Activated CD4-positive, alpha-beta T cell treated with anti-CD3 and anti-CD28 coated beads for 1 hour (primary cell): ENCODE data around the gene IL12A.

Source experiments
- DNase-seq: peaks from one replicate; pipeline ENCODE4 v3.0.0-alpha.2; 2020

The IL12A gene

DNA sequence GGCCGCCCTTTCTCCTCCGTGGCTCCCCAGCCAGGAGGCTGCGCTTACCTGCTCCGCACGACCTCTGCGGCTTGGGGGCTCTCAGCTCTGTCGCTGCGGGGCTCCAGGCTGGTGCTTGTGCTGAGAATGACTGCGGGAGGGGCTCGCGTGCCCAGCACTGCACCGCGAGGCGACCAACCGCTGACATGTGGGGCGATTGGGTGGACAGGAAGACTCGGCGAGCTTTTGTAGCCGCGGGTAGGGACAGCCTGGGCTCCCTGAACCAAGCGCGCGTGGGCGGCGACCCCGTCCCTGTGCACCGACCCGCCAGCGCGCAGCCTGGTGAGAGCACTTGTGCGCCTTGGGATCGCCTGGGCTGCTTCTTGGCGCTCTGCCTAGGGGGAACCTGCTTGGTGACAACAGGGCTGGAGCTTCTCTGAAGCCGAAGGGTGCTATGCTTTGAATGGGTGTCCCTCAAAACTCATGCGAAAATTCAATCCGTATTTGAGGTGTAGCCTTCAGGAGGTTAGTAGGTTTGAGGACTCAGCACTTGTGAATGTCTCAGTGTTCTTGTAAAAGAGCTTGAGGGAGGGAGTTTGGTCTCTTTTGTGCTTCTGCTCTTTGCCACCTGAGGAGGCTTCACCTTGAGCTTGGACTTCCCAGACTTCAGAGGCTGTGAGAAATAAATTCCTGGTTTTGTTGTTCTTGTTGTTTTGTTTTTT is 50.4 kb downstream of the IL12A start:
- no peak for DNase-seq

DNA sequence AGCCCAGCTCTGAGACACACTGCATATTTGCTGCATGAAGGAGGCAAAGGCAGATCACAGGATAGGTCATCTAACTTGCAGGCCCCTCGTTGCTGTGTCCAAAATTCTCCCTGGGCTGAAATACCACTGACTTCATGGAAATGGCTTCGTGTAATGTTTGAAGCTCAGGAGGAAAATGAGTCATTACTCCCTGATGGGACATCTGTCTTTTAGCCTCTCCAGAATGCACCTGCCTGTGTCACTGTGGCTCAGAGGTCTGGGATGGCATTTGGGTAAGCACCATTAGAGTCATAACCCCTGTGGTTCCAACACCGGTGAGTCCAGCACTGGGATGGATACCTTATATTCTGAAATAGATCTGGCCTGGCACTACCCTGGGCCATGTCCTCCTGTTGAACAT is 51.5 kb downstream of the IL12A start:
- DNase-seq, result no peak

DNA sequence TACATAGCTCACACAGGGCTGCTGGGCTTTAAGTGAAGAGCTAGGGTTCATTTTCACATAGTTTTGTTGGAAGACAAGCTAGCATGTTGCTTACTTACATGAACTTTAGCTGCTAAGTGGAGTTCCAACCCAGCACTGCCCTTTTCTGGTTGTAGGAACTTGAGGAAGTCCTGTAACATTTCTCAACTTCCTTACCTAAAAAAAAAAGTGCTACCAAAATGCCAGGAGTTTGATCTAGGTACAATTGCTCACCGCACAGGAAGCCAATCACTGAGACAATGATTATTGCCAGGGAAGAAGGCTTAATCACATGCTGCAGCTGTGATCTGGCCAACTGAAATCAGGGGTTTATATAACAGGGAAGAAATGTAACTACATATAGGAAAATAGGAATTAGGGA is 52.8 kb downstream of the IL12A start:
- DNase-seq, result no peak

DNA sequence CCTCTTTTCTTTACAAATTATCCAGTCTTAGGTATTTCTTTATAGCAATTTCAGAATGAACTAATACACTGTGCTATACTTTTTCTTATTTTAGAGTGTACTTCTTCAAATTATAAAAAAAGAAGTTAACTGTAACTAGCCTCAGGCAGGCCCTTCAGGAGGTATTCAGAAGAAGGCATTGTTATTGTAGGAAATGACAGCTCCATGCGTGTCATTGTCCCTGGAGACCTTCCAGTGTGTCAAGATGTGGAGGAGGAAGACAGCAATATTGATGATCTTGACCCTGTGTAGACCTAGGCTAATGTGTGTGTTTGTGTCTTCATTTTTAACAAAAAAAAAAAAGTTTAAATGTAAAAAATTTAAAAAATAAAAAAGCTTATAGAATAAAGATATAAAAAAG is 55.5 kb downstream of the IL12A start:
- DNase-seq, result no peak
